NCI-H2029 (cell line): ENCODE results near the gene RTN4RL2.
"Not testable (repeated sequence)": the region's sequence is repeated elsewhere in the genome, so short reads cannot be mapped to it uniquely, and the experiment has no call there.

ENCODE experiments used
- DNase-seq: peaks from one replicate; lab custom pipeline; 2025; lab: John Stamatoyannopoulos, UW

The RTN4RL2 gene

DNA sequence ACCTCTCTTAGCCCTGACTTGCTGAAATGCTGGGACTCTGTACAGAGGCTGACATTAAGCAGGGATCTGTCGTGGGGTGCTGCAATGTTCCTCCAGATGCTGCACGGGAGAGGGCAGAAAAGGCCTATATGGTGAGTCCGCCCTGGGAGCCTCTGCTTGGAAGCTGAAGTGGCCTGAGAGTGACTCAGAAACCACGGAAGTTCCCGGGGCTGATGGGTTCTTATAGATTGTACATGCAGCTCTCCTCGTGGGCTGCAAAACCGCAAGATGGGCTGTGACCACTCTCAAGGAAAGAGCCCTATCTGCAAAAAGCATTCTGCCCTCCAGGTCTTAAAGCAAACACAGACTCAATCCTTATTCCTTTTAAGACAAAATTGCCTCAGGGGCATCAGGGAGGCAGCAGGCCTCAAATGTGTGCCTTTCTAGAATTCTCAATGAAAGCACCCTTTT lies 27.6 kb upstream of the RTN4RL2 start:
- no peak for DNase-seq

GRCh38 chr11:57434640-57435546 lies 25.4 kb upstream of the RTN4RL2 start:
- peak; percentile 11 for DNase-seq

DNA sequence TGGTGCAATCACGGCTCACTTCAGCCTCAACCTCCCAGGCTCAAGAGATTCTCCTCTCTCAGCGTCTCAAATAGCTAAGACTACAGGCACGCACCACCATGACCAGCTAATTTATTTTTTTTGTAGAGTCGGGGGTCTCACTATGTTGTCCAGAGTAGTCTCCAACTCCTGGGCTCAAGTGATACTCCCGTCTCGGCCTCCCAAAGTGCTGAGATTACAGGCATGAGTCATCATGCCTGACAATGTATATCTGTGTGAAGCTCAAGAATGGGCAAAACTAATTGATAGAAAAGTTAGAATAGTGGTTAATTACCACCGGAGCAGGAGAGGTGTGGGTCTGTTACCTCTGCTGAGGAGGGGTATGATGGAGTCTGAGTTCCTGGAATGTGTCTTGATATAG lies 24.3 kb upstream of the RTN4RL2 start:
- no peak for DNase-seq

DNA sequence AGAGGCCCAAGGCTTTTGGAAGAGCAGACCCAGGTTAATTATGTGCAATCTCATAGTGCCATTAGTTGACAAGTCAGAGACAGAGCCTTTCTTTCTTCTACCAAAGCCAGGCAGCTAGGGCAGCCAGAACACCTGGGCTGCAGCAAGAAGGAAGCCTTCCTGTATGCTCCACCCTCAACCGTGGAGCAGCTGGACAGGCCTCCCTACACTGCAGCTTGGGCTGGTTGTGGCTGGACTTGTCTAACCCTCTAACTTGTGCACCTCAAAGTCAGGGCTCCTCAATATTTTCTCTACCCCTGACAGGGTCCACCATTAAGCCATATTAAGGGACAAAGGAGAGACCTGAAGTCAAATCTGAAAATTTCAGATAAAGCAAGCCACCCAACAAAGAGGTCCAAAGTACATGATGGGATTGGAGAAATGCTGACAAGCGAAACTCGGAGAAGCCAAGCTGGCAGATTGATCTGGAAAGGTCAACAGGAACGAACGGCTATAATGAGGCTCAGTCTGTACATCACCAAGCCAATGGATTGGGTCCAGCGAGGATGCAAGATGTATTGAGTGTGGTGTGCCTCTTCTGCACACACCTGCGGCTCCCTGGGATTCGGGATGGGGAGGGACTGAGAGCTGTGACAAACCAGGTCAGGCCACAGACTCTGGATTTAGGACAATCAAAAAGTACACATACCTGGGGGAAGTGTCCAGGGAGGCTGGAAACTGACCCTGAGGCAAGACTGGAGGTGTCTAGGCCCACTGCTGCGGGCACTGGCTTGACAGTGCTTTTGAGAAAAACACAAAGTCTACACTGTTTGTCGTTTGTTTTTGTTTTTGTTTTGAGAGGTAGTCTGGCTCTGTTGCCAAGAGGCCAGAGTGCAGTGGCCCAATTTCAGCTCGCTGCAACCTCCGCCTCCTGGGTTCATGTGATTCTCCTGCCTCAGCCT lies 21.7 kb upstream of the RTN4RL2 start:
- no peak for DNase-seq

DNA sequence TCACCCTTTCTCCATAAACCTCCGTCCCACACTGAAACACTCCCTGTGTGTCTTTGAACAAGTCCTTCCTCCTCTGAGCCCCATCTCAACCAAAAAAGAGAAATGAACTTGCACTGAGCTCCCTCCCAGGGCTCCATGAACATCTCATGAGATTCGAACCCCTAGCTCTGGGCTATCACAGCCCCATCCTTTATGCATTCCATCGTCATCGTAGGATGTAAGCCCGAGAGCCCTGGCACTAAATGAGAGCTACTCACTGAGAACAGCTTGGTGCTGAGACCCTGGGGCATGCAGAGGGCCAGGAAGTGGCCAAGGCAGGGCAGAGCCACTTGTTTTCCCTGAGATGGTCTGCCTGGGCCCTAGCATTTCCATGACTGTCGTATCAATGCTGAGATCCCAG lies 20.5 kb upstream of the RTN4RL2 start:
- DNase-seq: no peak

- DNase-seq: peak; percentile 53
Observed at GRCh38 chr11:57440744-57441414, 19.4 kb upstream of the RTN4RL2 start.

DNA sequence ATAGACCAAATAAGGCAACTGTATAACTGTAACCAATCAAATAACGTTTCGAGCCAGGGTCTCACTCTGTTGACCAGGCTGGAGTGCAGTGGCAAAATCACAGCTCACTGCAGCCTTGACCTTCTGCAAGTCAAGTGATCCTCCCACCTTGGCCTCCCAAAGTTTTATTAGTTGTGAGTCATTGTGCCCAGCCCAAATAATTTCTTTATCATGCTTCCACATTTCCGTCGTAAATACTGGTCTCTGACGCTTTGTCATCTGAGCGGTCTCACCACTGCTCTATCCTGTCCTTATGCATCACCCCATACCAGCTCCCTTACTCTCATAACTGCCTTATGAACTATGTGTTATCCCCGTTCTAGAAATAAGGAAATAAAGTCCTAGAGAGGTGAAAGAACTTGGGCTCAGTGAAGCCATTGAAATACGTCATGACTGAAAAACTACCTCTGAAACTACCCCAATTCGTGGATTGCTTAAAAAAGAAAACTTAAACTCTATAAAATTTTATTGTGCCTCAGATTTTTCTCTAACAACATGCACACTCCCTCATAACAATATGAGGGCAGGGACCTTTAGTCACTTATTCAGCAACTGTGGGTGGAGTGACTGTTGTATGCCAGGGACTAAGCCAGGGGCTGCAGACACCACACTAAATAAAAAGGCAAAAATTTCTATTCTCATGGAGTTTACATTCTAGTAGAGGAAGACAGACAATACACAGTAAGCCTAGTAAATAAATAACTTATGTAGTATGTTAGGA lies 15.8 kb upstream of the RTN4RL2 start:
- no peak for DNase-seq

DNA sequence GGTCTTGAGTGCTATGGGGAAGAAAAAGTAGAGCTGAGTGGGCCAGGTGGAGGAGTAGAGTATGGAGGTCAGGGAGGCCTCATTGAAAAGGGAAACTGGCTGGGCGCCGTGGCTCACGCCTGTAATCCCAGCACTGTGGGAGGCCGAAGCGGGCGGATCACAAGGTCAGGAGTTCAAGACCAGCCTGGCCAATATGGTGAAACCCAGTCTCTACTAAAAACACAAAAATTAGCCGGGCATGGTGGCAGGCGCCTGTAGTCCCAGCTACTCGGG lies 15.3 kb upstream of the RTN4RL2 start:
- not testable (repeated sequence) for DNase-seq

DNA sequence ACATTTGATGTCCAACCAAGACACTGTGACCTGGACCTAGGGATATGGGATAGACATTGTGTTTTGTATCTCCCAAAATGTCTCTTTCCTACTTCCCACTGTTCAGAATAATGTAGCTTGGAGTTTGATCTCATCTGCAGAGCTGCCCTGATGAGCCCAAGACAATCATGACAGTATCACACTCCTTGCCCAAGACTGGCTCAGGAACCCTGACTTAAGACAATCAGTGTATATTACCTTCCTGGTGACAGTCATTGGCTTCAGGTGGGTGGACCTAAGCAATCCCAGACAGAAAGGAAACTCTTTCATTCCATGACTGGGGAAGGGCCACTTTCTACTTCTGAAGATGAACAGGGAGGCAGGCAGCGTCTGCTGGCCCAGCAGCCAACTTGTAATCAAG lies 14.3 kb upstream of the RTN4RL2 start:
- DNase-seq: no peak

DNA sequence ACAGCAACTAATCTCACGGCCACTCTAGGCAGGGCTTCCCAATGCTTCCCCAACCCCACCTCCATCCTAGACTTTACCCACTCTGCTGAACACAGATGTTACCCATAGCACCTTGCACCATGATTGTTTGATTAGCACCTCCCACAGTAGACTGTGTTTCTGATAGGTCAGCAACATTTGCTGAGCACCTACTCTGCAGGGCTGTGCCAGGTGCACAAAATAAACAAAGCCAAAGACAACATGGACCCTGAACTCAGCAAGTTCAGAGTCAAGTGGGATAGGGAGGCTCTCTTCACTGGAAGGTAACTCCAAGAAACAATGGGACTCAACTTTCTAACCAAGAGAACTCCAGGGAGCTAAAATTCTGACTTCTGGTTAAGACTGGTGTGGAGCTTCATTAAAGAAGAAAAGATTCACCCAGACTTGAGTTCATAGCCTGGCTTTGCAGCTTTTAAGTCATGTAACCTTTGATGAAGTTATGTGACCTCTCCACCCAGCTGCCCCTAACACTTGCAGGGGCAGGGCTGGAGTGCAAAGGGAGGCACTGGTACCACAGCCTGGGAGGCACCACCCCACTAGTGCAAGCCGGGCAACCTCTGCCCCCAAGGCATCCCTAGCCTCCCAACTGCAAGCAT lies 6.7 kb upstream of the RTN4RL2 start:
- DNase-seq: peak; percentile 19

- peak; percentile 50 for DNase-seq
Observed at GRCh38 chr11:57456960-57457642, 3.2 kb upstream of the RTN4RL2 start.

GRCh38 chr11:57457643-57458023 lies 2.7 kb upstream of the RTN4RL2 start:
- DNase-seq: no peak

- peak; percentile 10 for DNase-seq
Observed at GRCh38 chr11:57458060-57458409, 2.3 kb upstream of the RTN4RL2 start.

DNA sequence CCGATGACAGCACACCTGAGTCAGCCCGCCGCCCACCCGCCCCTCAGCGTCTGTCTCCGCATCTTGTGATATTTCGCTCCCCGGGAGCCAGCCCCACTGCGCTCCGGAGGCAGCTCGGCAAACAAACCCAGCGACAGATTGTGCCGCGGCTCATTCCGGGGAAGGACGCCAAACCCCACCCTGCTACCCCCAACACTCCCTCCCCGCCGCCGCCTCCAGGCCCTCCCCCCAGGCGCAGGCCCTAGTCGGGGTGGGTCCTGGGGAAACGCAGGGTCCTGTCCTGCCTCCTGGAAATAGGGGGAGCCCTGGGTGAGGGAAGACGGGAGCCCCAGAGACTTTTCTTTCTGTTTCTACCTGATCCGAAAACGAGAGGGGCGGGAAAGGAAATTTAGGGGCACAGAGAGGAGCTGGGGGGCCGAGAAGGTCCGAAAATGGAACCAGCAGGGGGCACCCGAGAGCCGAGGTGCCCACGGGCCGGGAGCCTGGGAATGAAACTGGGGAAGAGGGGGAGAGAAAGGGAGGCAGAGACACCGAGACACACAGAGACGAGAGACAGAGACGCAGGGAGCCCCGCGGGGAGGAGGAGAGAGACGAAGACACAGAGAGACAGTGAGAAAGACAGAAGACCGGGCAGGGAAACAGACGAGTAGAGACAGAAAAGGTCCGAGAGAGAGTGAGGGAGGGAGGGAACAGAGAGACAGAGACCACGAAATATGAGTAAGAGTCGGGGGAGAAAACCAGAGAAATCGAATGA lies 1.7 kb upstream of the RTN4RL2 start:
- no peak for DNase-seq

- no peak for DNase-seq
Observed at GRCh38 chr11:57459164-57460021, 935 bp upstream of the RTN4RL2 start.

DNA sequence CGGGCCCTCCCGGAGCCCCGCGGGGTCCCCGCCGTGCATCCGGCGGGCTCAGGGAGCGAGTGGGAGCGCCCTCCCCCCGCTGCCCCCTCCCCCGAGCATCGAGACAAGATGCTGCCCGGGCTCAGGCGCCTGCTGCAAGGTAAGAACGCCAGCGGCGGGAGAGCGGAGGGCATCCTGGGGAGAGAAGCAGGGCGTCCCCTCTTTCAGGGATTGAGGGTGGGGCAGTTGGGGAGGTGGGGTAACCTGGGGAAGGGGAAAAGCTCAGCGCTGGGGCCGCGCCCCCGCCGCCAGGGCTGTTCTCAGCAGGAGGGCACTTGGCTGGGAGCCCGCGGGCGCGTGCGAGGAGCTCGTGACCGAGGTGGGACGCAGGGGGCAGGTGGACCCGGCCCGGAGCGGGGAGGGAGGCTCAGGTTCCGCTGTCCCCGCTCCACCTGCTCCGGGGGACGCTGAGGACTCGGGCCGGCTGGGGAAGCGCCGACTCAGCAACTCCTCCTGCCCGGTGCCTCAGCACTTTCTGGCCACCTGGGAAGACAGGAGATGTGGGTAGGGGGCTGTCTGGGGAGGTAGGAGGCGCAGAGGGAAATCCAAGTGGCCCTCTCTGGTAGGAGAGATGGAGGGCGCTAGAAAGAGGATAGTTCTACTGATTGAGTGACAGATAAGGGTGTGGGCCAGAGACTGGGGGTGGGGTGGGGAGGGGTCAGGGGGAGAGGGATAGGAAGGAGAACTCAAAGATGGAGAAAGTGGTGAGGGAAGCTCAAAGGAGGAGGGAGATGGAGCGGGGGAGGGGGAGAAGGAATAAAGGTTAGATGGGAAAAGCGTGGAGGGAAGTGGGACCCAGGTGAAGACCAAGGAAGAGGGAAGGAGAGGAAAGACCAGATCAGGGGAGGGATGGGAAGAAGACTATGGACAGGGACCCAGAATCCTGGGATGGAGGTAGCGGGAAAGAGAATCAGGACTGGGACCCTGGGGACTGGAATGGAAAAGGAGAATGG lies 726 bp downstream of the RTN4RL2 start:
- DNase-seq: peak; percentile 18

DNA sequence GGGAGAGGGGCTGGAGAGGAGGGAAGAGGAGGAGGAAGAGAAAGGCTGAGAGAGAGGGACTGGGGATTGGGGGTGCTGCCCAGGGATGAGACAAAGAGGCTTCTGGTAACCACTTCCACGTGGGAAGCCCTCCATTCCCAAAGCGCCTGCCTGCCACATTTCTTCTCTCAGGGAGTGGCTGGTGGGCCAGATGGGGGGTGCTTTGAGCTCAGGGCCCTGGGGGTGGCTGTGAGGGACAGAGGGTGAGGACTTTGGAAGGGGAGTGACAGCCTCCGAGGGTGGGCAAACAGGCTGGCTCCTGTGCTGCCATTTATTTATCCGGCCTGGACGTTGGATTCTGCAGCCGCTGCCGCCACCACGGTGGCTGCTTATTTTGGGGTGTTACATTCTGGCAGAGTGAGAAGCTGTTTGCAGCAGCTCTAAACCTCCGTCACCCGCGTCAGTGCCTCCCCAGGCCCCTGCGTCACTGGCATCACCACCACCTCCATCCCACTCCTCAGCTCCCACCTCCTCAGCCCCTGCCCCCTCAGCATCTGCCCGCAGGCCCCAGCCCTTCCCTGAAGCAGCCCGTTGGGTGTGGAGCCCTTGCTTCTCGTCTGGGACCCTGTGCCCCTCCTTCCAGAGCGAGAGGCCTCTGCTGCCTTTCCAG lies 1.6 kb downstream of the RTN4RL2 start:
- no peak for DNase-seq
